Transverse colon (tissue), 4 donors: ENCODE data around the gene MEIS2. TPM values are rescaled to one million over a fixed set of nuclear protein-coding genes. Genes with fewer than 3 reads are reported as not detected.

Source experiments
- DNase-seq: peaks from one replicate; pipeline ENCODE4 v3.0.0-alpha.2; 2019
- H3K27ac ChIP-seq, 4 donors: fragments of 200-600 bp; sonication (generic); 2 replicates each; pipeline ENCODE4 v1.5.1; 2016 to 2018; ENCODE audit warnings: inconsistent platforms in 4 of 4
- H3K27me3 ChIP-seq: fragments of 200-600 bp; sonication (generic); 2 replicates; pipeline ENCODE4 v1.5.1; 2017; ENCODE audit warnings: inconsistent platforms
- H3K36me3 ChIP-seq, 4 donors: fragments of 200-600 bp; sonication (generic); 2 replicates each; pipeline ENCODE4 v1.5.1; 2017 to 2019; ENCODE audit warnings: inconsistent platforms in 4 of 4
- H3K4me1 ChIP-seq, 4 donors: fragments of 200-600 bp; sonication (generic); 2 replicates each; pipeline ENCODE4 v1.5.1; 2017 to 2020; ENCODE audit warnings: inconsistent platforms in 4 of 4
- H3K4me3 ChIP-seq, 4 donors: fragments of 200-600 bp; sonication (generic); 1 replicate in 1 of 4; 2 replicates in 3 of 4; pipeline versions ENCODE4 v1.5.1 to v1.6.1; 2017 to 2019; ENCODE audit warnings: inconsistent platforms in 4 of 4
- H3K9me3 ChIP-seq, 2 donors: fragments of 200-600 bp; sonication (generic); 2 replicates each; pipeline ENCODE4 v1.5.1; 2017 to 2019; ENCODE audit warnings: inconsistent platforms in 2 of 2
- CTCF ChIP-seq, 5 experiments: fragments of 200-600 bp in 3 of 5; fragments of 450-650 bp in 2 of 5; sonication (generic) in 3 of 5; IDR thresholded peaks; 1 replicate in 2 of 5; 2 replicates in 3 of 5; pipeline ENCODE4 v1.5.1; 2016 to 2017; ENCODE audit warnings: antibody characterized with exemption in 5 of 5, inconsistent platforms in 3 of 5, mild to moderate bottlenecking in 2 of 5, moderate library complexity in 1 of 5
- EP300 ChIP-seq: sonication (generic); formaldehyde crosslinking; IDR thresholded peaks from one replicate; pipeline ENCODE4 v1.6.1; 2017; ENCODE audit warnings: antibody characterized with exemption, low read depth
- POLR2A ChIP-seq: fragments of 450-650 bp; IDR thresholded peaks from one replicate; pipeline ENCODE4 v1.6.1; 2016; ENCODE audit warnings: antibody characterized with exemption, mild to moderate bottlenecking, moderate library complexity
- POLR2AphosphoS5 ChIP-seq, 3 donors: sonication (generic); formaldehyde crosslinking; IDR thresholded peaks; one replicate each; pipeline ENCODE4 v1.6.1; 2016; ENCODE audit warnings: antibody characterized with exemption in 3 of 3
- WGBS, 2 donors: methylation state at CpG; one replicate each; pipeline ENCODE4 v1.1.5; 2018; ENCODE audit warnings: low coverage in 1 of 2; 5-methylcytosine and 5-hydroxymethylcytosine counted together
- in situ Hi-C, 4 donors: fragments of 200-750 bp; cut with MboI; loops; one replicate each; pipeline versions ENCODE4 v1.15.0 to v1.15.1; 2017; ENCODE audit warnings: low sequenced_read_pairs in 3 of 4, low pct_ligation_motif_present in 1 of 4, low pct_unique_long_range_greater_than_20kb in 1 of 4
- intact Hi-C: fragments of 100-400 bp; cut with DNase I; formaldehyde crosslinking; loops from one replicate; pipeline ENCODE4 v1.15.1; 2023; ENCODE audit warnings: low total_unique reads
- total RNA-seq, 4 donors: library from RNA; depleted of rRNA; stranded (reverse); fragments of >200 nt; gene quantifications; one replicate each; pipeline ENCODE4 v1.1.0, GENCODE V29; 2016

The MEIS2 gene
- total RNA-seq, 4 donors from 2014 or later = 16.5 to 43.4 (median 32.7) TPM

GRCh38 chr15:37107744-37108380, 7.5 kb upstream of the MEIS2 start:
- no peaks in the 10 kb centered on the region for H3K9me3 ChIP-seq
- no peak for DNase-seq
- peaks cover 0 to 15% (median 2%) of the 10 kb centered on the region in 4 donors for H3K4me1 ChIP-seq
- peak overlapping the region; percentile 82 to 98 (median 90) for H3K27ac ChIP-seq
- TF ChIP-seq CTCF (IDR thresholded peaks at IDR 0.05) (no peak), POLR2A (no peak), EP300 (no peak)
- H3K4me3 ChIP-seq = no peak overlapping the region
- peaks cover 100% of the 10 kb centered on the region for H3K27me3 ChIP-seq
- no peaks in the 10 kb centered on the region for H3K36me3 ChIP-seq
- in situ Hi-C loops (loop anchor here (10.0 to 25.0 kb wide), 3 partner anchors 221 to 1596 kb away; no protein-coding TSS in a partner anchor), intact Hi-C loops (loop anchor here (5.0 to 10.0 kb wide), 2 partner anchors 301 to 503 kb away; no protein-coding TSS in a partner anchor)
- WGBS, 2 donors = 31 to 48% methylated on average over 7 to 10 of the region's 10 CpGs

- H3K36me3 ChIP-seq = no peaks in the 10 kb centered on the region
- intact Hi-C loops = loop anchor here (5.0 to 10.0 kb wide), 2 partner anchors 300 to 502 kb away; no protein-coding TSS in a partner anchor
- no peak for DNase-seq
- WGBS, 2 donors = 27 to 28% methylated on average over 15 to 25 of the region's 25 CpGs
- H3K9me3 ChIP-seq = no peaks in the 10 kb centered on the region
- in situ Hi-C loops = loop anchor here (10.0 to 25.0 kb wide), 3 partner anchors 220 to 1595 kb away; no protein-coding TSS in a partner anchor
- H3K27me3 ChIP-seq = peaks cover 100% of the 10 kb centered on the region
- peaks cover 0 to 18% (median 2%) of the 10 kb centered on the region in 4 donors for H3K4me1 ChIP-seq
- no peak for TF ChIP-seq CTCF (IDR thresholded peaks at IDR 0.05)
- no peak for TF ChIP-seq POLR2A
- TF ChIP-seq EP300 = no peak
- peak in 1 of 3 donors; percentile 12 for TF ChIP-seq POLR2AphosphoS5 (IDR thresholded peaks at IDR 0.05)
- H3K4me3 ChIP-seq = peak overlapping the region in 3 of 4 donors; percentile 6 to 35 (median 16)
- H3K27ac ChIP-seq = peak overlapping the region; percentile 82 to 98 (median 90)
Observed at GRCh38 chr15:37107071-37107743, 6.9 kb upstream of the MEIS2 start.

- Histone ChIP-seq H3K4me1 (peaks cover 0 to 23% (median 3%) of the 10 kb centered on the region in 4 donors), H3K36me3 (no peaks in the 10 kb centered on the region), H3K9me3 (no peaks in the 10 kb centered on the region), H3K4me3 (peak overlapping the region in 3 of 4 donors; percentile 6 to 35 (median 16)), H3K27ac (peak overlapping the region; percentile 82 to 98 (median 90)), H3K27me3 (peaks cover 100% of the 10 kb centered on the region)
- no peak for TF ChIP-seq POLR2AphosphoS5 (IDR thresholded peaks at IDR 0.05)
- no peak for TF ChIP-seq POLR2A
- peak in 1 of 5 experiments; percentile 22 for TF ChIP-seq CTCF (IDR thresholded peaks at IDR 0.05)
- in situ Hi-C loops (loop anchor here (10.0 to 25.0 kb wide), 3 partner anchors 219 to 1594 kb away; no protein-coding TSS in a partner anchor), intact Hi-C loops (loop anchor here (5.0 to 10.0 kb wide), 2 partner anchors 299 to 502 kb away; no protein-coding TSS in a partner anchor)
- WGBS, 2 donors = 10 to 11% methylated on average over 11 to 23 of the region's 23 CpGs
- no peak for DNase-seq
Observed at GRCh38 chr15:37106490-37107001, 6.2 kb upstream of the MEIS2 start.

- Histone ChIP-seq H3K4me1 (peaks cover 0 to 21% (median 4%) of the 10 kb centered on the region in 4 donors), H3K9me3 (no peaks in the 10 kb centered on the region), H3K36me3 (no peaks in the 10 kb centered on the region), H3K27ac (peak overlapping the region; percentile 82 to 98 (median 90)), H3K4me3 (peak overlapping the region in 1 of 4 donors; percentile 35), H3K27me3 (peaks cover 99% of the 10 kb centered on the region)
- intact Hi-C loops (loop anchor here (5.0 to 10.0 kb wide), 2 partner anchors 299 to 501 kb away; no protein-coding TSS in a partner anchor), in situ Hi-C loops (loop anchor here (10.0 to 25.0 kb wide), 3 partner anchors 219 to 1594 kb away; no protein-coding TSS in a partner anchor)
- TF ChIP-seq EP300 (no peak), POLR2A (no peak), POLR2AphosphoS5 (IDR thresholded peaks at IDR 0.05) (no peak), CTCF (IDR thresholded peaks at IDR 0.05) (no peak)
- DNase-seq = no peak
- WGBS, 2 donors = 33 to 35% methylated on average over 5 of the region's 5 CpGs
Observed at GRCh38 chr15:37105889-37106288, 5.5 kb upstream of the MEIS2 start.
